ENCODE measurements around the gene TBC1D13. TPM values are rescaled to one million over a fixed set of nuclear protein-coding genes. Genes with fewer than 3 reads are reported as not detected.

The TBC1D13 gene
- total and polyA plus RNA-seq, 2 of the 13 experiments (the other 11 are each of a cell fraction or from before 2014, with no cell fraction given), result 17.9 to 19.7 TPM

GRCh38 chr9:128765499-128765898, 21.6 kb upstream of the TBC1D13 start (continued):
- TF ChIP-seq NAIF1 (CRISPR knock-in tag; IDR thresholded peaks at IDR 0.05; ENCODE audit: borderline replicate concordance), result no peak
- TF ChIP-seq, protein P1, sequence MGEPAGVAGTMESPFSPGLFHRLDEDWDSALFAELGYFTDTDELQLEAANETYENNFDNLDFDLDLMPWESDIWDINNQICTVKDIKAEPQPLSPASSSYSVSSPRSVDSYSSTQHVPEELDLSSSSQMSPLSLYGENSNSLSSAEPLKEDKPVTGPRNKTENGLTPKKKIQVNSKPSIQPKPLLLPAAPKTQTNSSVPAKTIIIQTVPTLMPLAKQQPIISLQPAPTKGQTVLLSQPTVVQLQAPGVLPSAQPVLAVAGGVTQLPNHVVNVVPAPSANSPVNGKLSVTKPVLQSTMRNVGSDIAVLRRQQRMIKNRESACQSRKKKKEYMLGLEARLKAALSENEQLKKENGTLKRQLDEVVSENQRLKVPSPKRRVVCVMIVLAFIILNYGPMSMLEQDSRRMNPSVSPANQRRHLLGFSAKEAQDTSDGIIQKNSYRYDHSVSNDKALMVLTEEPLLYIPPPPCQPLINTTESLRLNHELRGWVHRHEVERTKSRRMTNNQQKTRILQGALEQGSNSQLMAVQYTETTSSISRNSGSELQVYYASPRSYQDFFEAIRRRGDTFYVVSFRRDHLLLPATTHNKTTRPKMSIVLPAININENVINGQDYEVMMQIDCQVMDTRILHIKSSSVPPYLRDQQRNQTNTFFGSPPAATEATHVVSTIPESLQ (CRISPR knock-in tag; conservative IDR thresholded peaks at IDR 0.05), result no peak
- TF ChIP-seq ZNF124 (CRISPR knock-in tag; IDR thresholded peaks at IDR 0.05), result no peak
- TF ChIP-seq REST (IDR thresholded peaks at IDR 0.05; ENCODE audit: borderline replicate concordance in 1 of 2, low read depth in 1 of 2, low read length in 2 of 2), result no peak
- no peak for TF ChIP-seq RBM22 (optimal IDR thresholded peaks at IDR 0.05; ENCODE audit: low read length)
- TF ChIP-seq NR1H2 (CRISPR knock-in tag; IDR thresholded peaks at IDR 0.05; ENCODE audit: borderline replicate concordance, low read depth), result no peak
- TF ChIP-seq ISL2 (CRISPR knock-in tag; IDR thresholded peaks at IDR 0.05), result no peak
- no peak for TF ChIP-seq SPEN (CRISPR knock-in tag; IDR thresholded peaks at IDR 0.05; ENCODE audit: low read depth)
- no peak for TF ChIP-seq HDAC6 (IDR thresholded peaks at IDR 0.05; ENCODE audit: low read depth, low read length)
- TF ChIP-seq ZNF784 (CRISPR knock-in tag; IDR thresholded peaks at IDR 0.05; ENCODE audit: borderline replicate concordance), result no peak
- TF ChIP-seq, protein P2, sequence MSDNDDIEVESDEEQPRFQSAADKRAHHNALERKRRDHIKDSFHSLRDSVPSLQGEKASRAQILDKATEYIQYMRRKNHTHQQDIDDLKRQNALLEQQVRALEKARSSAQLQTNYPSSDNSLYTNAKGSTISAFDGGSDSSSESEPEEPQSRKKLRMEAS (IDR thresholded peaks at IDR 0.05), result no peak
- TF ChIP-seq ZNF572 (CRISPR knock-in tag; IDR thresholded peaks at IDR 0.05), result no peak
- TF ChIP-seq NFE2 (CRISPR knock-in tag; IDR thresholded peaks at IDR 0.05), result no peak
- no peak for TF ChIP-seq HMGA1 (CRISPR knock-in tag; conservative IDR thresholded peaks at IDR 0.05)
- TF ChIP-seq POLR2G (IDR thresholded peaks at IDR 0.05; ENCODE audit: low read depth, low read length), result no peak
- TF ChIP-seq, protein P3, sequence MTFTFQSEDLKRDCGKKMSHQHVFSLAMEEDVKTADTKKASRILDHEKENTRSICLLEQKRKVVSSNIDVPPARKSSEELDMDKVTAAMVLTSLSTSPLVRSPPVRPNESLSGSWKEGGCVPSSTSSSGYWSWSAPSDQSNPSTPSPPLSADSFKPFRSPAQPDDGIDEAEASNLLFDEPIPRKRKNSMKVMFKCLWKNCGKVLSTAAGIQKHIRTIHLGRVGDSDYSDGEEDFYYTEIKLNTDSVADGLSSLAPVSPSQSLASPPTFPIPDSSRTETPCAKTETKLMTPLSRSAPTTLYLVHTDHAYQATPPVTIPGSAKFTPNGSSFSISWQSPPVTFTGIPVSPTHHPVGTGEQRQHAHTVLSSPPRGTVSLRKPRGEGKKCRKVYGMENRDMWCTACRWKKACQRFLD (CRISPR knock-in tag; IDR thresholded peaks at IDR 0.05; ENCODE audit: borderline replicate concordance), result no peak
- TF ChIP-seq RFXAP (CRISPR knock-in tag; IDR thresholded peaks at IDR 0.05; ENCODE audit: borderline replicate concordance), result no peak
- no peak for TF ChIP-seq SNAPC2 (CRISPR knock-in tag; IDR thresholded peaks at IDR 0.05)
- no peak for TF ChIP-seq ZNF652 (CRISPR knock-in tag; IDR thresholded peaks at IDR 0.05; ENCODE audit: borderline replicate concordance, low read depth)
- no peak for TF ChIP-seq FOXJ3 (CRISPR knock-in tag; IDR thresholded peaks at IDR 0.05; ENCODE audit: borderline replicate concordance)
- no peak for TF ChIP-seq YEATS4 (CRISPR knock-in tag; IDR thresholded peaks at IDR 0.05; ENCODE audit: borderline replicate concordance)
- TF ChIP-seq HHEX (CRISPR knock-in tag; IDR thresholded peaks at IDR 0.05), result no peak
- TF ChIP-seq, protein P4, sequence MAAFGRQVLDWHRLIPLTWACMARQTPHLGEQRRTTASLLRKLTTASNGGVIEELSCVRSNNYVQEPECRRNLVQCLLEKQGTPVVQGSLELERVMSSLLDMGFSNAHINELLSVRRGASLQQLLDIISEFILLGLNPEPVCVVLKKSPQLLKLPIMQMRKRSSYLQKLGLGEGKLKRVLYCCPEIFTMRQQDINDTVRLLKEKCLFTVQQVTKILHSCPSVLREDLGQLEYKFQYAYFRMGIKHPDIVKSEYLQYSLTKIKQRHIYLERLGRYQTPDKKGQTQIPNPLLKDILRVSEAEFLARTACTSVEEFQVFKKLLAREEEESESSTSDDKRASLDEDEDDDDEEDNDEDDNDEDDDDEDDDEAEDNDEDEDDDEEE (CRISPR knock-in tag; IDR thresholded peaks at IDR 0.05), result no peak
